ENCODE data around the gene PIGH. TPM values are rescaled to one million over a fixed set of nuclear protein-coding genes. Genes with fewer than 3 reads are reported as not detected.

PIGH gene
- total RNA-seq, 4 donors from 2014 or later, result 19.2 to 48.8 (median 23.8) TPM

- Histone ChIP-seq H3K9me3 (no peaks in the 10 kb centered on the region), H3K4me1 (no peaks in the 10 kb centered on the region), H3K36me3 (peaks cover 0 to 73% (median 0%) of the 10 kb centered on the region in 3 donors), H3K27ac (no peak overlapping the region), H3K4me3 (no peak overlapping the region), H3K27me3 (no peaks in the 10 kb centered on the region)
- TF ChIP-seq POLR2A (IDR thresholded peaks at IDR 0.05) (no peak), CTCF (IDR thresholded peaks at IDR 0.05) (peak; percentile 35 to 63 (median 47))
- 88 to 94% methylated on average over 4 to 6 of the region's 6 CpGs for WGBS, 2 donors
- DNase-seq (ENCODE audit: low spot score in 2 of 2), result peak in 1 of 2 donors; percentile 51
Measured at GRCh38 chr14:67583711-67584644, 16.1 kb downstream of the PIGH start.

- Histone ChIP-seq H3K27me3 (no peaks in the 10 kb centered on the region), H3K27ac (no peak overlapping the region), H3K4me3 (no peak overlapping the region), H3K4me1 (no peaks in the 10 kb centered on the region), H3K36me3 (peaks cover 0 to 70% (median 0%) of the 10 kb centered on the region in 3 donors), H3K9me3 (no peaks in the 10 kb centered on the region)
- WGBS, 2 donors, result 82 to 87% methylated on average over 7 of the region's 7 CpGs
- no peak for DNase-seq (ENCODE audit: low spot score in 2 of 2)
- no peak for TF ChIP-seq POLR2A (IDR thresholded peaks at IDR 0.05)
- TF ChIP-seq CTCF (IDR thresholded peaks at IDR 0.05), result no peak
- TF ChIP-seq EP300 (IDR thresholded peaks at IDR 0.05), result no peak
Measured at GRCh38 chr14:67582061-67582460, 18.0 kb downstream of the PIGH start.

- no peak for TF ChIP-seq EP300 (IDR thresholded peaks at IDR 0.05)
- no peak for TF ChIP-seq CTCF (IDR thresholded peaks at IDR 0.05)
- no peak for TF ChIP-seq POLR2A (IDR thresholded peaks at IDR 0.05)
Measured at GRCh38 chr14:67581643-67582042, 18.4 kb downstream of the PIGH start.

GRCh38 chr14:67580336-67581171, 19.5 kb downstream of the PIGH start:
- Histone ChIP-seq H3K9me3 (no peaks in the 10 kb centered on the region), H3K36me3 (peaks cover 0 to 63% (median 0%) of the 10 kb centered on the region in 3 donors), H3K4me1 (no peaks in the 10 kb centered on the region), H3K27ac (no peak overlapping the region), H3K27me3 (no peaks in the 10 kb centered on the region), H3K4me3 (no peak overlapping the region)
- TF ChIP-seq EP300 (IDR thresholded peaks at IDR 0.05) (no peak), CTCF (IDR thresholded peaks at IDR 0.05) (no peak), POLR2A (IDR thresholded peaks at IDR 0.05) (no peak)
- WGBS, 2 donors, result 79 to 81% methylated on average over 11 of the region's 11 CpGs
- no peak for DNase-seq (ENCODE audit: low spot score in 2 of 2)

More at GRCh38 chr14:67581643-67582042, 18.4 kb downstream of the PIGH start:
- 78 to 88% methylated on average over 1 of the region's 1 CpG for WGBS, 2 donors
- peaks cover 0 to 70% (median 0%) of the 10 kb centered on the region in 3 donors for H3K36me3 ChIP-seq
- H3K4me1 ChIP-seq, result no peaks in the 10 kb centered on the region
- no peaks in the 10 kb centered on the region for H3K9me3 ChIP-seq
- no peak overlapping the region for H3K27ac ChIP-seq
- no peak for DNase-seq (ENCODE audit: low spot score in 2 of 2)
- no peaks in the 10 kb centered on the region for H3K27me3 ChIP-seq
- no peak overlapping the region for H3K4me3 ChIP-seq

Measured in tibial nerve (tissue), 4 donors.